Breast epithelium (tissue), 4 donors: ENCODE results near the gene COL4A2. TPM values are rescaled to one million over a fixed set of nuclear protein-coding genes. Genes with fewer than 3 reads are reported as not detected.
"Not testable (repeated sequence)": the region's sequence is repeated elsewhere in the genome, so short reads cannot be mapped to it uniquely, and the experiment has no call there.

Source experiments
- DNase-seq, 2 donors: peaks; one replicate each; pipeline ENCODE4 v3.0.0-alpha.2; 2019; ENCODE audit warnings: low spot score in 2 of 2
- H3K27ac ChIP-seq, 2 donors: fragments of 200-600 bp; sonication (generic) in 1 of 2; one replicate each; pipeline ENCODE4 v1.5.1; 2016 to 2019; ENCODE audit warnings: mild to moderate bottlenecking in 1 of 2
- H3K27me3 ChIP-seq, 2 donors: fragments of 200-600 bp; sonication (generic) in 1 of 2; one replicate each; pipeline versions ENCODE4 v1.5.1 to v1.6.0; 2017 to 2019; ENCODE audit warnings: control low read depth in 1 of 2, mild to moderate bottlenecking in 1 of 2
- H3K36me3 ChIP-seq: fragments of 200-600 bp; one replicate; pipeline ENCODE4 v1.5.1; 2019
- H3K4me1 ChIP-seq, 2 donors: fragments of 200-600 bp; sonication (generic); one replicate each; pipeline ENCODE4 v1.5.1; 2016 to 2019; ENCODE audit warnings: control low read depth in 1 of 2
- H3K4me3 ChIP-seq, 3 donors: fragments of 200-600 bp; sonication (generic); 1 replicate in 2 of 3; 2 replicates in 1 of 3; pipeline ENCODE4 v1.5.1; 2016 to 2019; ENCODE audit warnings: mild to moderate bottlenecking in 3 of 3, moderate library complexity in 2 of 3
- H3K9me3 ChIP-seq, 2 donors: fragments of 200-600 bp; sonication (generic) in 1 of 2; one replicate each; pipeline ENCODE4 v1.5.1; 2016 to 2019; ENCODE audit warnings: control low read depth in 1 of 2
- CTCF ChIP-seq, 3 donors: fragments of 450-650 bp; IDR thresholded peaks; one replicate each; pipeline ENCODE4 v1.5.1; 2016 to 2017; ENCODE audit warnings: antibody characterized with exemption in 3 of 3, mild to moderate bottlenecking in 3 of 3, moderate library complexity in 3 of 3
- POLR2A ChIP-seq: fragments of 450-650 bp; IDR thresholded peaks from one replicate; pipeline ENCODE4 v1.6.1; 2016; ENCODE audit warnings: antibody characterized with exemption, mild to moderate bottlenecking, moderate library complexity
- POLR2AphosphoS5 ChIP-seq, 3 donors: sonication (generic); formaldehyde crosslinking; IDR thresholded peaks; one replicate each; pipeline ENCODE4 v1.6.1; 2017; ENCODE audit warnings: antibody characterized with exemption in 3 of 3
- intact Hi-C: fragments of 100-400 bp; cut with DNase I; formaldehyde crosslinking; loops from one replicate; pipeline ENCODE4 v1.15.1; 2023; ENCODE audit warnings: low total_unique reads
- total RNA-seq, 3 donors: library from RNA; depleted of rRNA; stranded (reverse); fragments of >200 nt; gene quantifications; one replicate each; pipeline ENCODE4 v1.1.0, GENCODE V29; 2016

Gene COL4A2
- total RNA-seq, 3 donors from 2014 or later: 107 to 841 (median 307) TPM

GRCh38 chr13:110528911-110529310, 221.8 kb downstream of the COL4A2 start:
- H3K27me3 ChIP-seq: no peaks in the 10 kb centered on the region
- TF ChIP-seq POLR2A (no peak), POLR2AphosphoS5 (IDR thresholded peaks at IDR 0.05) (no peak), CTCF (IDR thresholded peaks at IDR 0.05) (no peak)
- H3K36me3 ChIP-seq: no peaks in the 10 kb centered on the region
- H3K4me3 ChIP-seq: no peak overlapping the region
- peak overlapping the region; percentile 26 to 45 for H3K27ac ChIP-seq
- DNase-seq: no peak
- H3K9me3 ChIP-seq: no peaks in the 10 kb centered on the region
- H3K4me1 ChIP-seq: peaks cover 4 to 9% of the 10 kb centered on the region in 2 donors
- intact Hi-C loops: no loop called here

GRCh38 chr13:110529522-110530311, 222.6 kb downstream of the COL4A2 start:
- H3K27ac ChIP-seq: peak overlapping the region; percentile 26 to 45
- DNase-seq: no peak
- no peaks in the 10 kb centered on the region for H3K36me3 ChIP-seq
- no peaks in the 10 kb centered on the region for H3K9me3 ChIP-seq
- intact Hi-C loops: no loop called here
- TF ChIP-seq POLR2A: no peak
- TF ChIP-seq CTCF (IDR thresholded peaks at IDR 0.05): no peak
- no peak for TF ChIP-seq POLR2AphosphoS5 (IDR thresholded peaks at IDR 0.05)
- H3K4me3 ChIP-seq: no peak overlapping the region
- H3K4me1 ChIP-seq: peaks cover under 1 to 7% of the 10 kb centered on the region in 2 donors
- H3K27me3 ChIP-seq: no peaks in the 10 kb centered on the region

DNA sequence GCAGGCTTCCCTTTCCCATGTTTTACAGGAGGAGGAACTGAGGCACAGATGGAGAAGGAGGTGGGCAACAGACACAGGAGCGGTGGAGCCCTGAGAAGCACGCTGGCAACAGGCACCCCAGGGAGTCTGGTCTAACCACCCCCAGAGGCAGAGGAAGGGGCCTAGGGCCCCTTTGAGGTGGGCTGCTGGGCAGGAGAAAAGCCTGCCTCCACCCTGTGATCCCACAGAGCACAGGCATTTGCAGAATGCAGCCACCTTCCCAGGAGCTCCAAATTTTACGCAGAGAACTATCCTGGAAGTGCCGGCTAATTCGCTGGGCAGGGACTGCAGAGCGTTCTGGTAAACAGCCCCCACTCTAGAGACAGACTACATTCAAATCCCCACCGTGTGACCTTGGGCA, 224.0 kb downstream of the COL4A2 start:
- DNase-seq: no peak
- H3K4me3 ChIP-seq: no peak overlapping the region
- intact Hi-C loops: no loop called here
- H3K36me3 ChIP-seq: no peaks in the 10 kb centered on the region
- no peak for TF ChIP-seq POLR2AphosphoS5 (IDR thresholded peaks at IDR 0.05)
- no peak for TF ChIP-seq CTCF (IDR thresholded peaks at IDR 0.05)
- no peak for TF ChIP-seq POLR2A
- no peaks in the 10 kb centered on the region for H3K27me3 ChIP-seq
- H3K27ac ChIP-seq: peak overlapping the region in 1 of 2 donors; percentile 12
- no peaks in the 10 kb centered on the region for H3K9me3 ChIP-seq
- H3K4me1 ChIP-seq: no peaks in the 10 kb centered on the region

GRCh38 chr13:110531671-110532083, 224.6 kb downstream of the COL4A2 start:
- Histone ChIP-seq H3K36me3 (no peaks in the 10 kb centered on the region), H3K27ac (no peak overlapping the region), H3K9me3 (no peaks in the 10 kb centered on the region), H3K4me3 (no peak overlapping the region), H3K4me1 (no peaks in the 10 kb centered on the region), H3K27me3 (no peaks in the 10 kb centered on the region)
- no peak for DNase-seq
- TF ChIP-seq CTCF (IDR thresholded peaks at IDR 0.05) (no peak), POLR2AphosphoS5 (IDR thresholded peaks at IDR 0.05) (no peak), POLR2A (no peak)
- intact Hi-C loops: no loop called here

DNA sequence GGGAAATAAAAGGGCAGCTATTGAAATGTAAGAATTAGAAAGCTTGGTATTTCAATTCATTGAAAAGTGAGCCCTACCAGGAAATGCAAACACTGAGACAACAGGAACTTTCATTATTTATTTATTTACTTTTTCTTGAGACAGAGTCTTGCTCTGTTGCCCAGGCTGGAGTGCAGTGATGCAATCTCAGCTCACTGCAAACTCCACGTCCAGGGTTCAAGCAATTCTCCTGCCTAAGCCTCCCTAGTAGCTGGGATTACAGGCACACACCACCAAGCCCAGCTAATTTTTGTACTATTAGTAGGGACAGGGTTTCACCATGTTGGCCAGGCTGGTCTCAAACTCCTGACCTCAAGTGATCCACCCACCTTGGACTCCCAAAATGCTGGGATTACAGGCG, 225.2 kb downstream of the COL4A2 start:
- DNase-seq, H3K4me3 ChIP-seq, H3K27me3 ChIP-seq, H3K36me3 ChIP-seq, H3K9me3 ChIP-seq, H3K27ac ChIP-seq, H3K4me1 ChIP-seq, intact Hi-C loops: not testable (repeated sequence)
